NAMALWA (cell line): Measurements from ENCODE around the gene ATXN1.

Source experiments
- DNase-seq: peaks from one replicate; pipeline ENCODE4 v3.0.0-alpha.2; 2015; ENCODE audit warnings: low spot score

Gene ATXN1

DNA sequence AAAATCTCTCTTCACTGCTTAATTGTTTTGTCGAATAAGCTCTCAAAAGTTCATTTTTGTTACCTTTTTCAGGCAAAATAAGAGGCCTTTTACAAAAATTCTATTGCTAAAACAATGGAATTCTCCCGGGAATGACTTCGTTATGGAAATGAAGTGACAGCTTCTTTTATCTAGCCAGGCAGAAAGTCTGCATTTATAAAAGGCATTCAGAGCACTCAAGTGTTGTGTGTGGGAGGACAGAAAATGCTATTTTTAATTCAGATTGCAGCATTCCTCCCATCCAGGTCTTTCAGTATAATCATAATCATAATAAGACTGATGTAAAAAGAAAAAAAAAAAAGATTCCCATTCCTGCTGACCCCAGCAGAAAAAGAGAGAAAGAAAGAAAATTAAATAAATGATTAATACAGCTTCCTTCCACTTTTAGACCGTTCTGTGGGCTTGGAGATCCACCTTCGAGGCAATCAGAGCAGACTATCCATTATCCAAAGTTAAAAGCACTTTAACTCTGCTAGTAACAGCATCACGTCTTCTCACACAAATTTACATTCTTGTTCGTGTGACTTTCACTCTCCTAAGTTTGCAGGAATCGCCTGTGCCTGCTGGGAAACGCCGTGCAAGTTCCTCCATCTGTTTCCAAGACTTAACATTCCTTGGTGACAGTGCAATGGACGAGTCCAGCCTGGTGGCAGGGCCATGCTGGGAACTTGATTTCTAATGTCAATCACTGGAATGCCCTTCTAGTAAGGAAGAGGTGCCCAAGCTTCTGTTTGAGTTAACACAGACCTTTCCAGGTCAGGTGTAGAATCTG lies 264.1 kb downstream of the ATXN1 start:
- DNase-seq, result no peak

DNA sequence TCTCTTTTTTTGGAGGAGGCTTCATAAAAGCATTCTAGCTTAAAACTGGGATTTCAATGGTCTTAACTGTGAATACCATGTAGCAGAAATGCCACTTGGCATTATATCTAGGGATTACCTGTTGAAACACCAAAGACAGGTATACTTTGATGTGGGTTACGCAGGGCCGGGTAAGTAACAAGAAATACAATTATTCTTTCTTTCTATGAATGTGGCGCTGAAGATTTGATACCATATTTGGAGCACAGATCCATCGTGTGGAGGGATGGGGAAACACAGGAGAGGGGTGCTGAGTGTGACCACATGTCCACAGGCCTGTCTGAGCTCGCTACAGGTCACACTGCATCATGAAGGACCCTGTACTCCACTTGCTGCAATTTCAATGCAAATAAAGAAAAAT lies 265.1 kb downstream of the ATXN1 start:
- DNase-seq, result no peak

DNA sequence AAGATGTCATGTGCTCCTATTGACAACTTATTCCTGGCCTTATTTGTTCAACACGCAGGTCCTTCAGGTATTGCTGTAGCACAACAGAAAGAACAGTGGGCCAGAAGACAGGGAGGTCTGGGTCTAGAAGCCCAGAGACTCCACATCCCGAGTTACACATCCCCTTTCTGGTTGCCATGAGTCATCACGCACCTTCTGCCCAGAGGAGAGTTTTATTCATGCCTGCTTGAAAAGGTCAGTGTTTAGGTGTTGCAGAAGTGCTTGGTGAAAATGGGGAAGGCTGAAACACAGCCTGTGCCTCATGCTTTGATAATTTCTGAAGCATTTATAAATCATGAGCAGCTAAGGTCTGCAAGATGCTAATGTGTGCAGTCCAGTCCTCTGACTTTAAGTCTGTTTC lies 266.5 kb downstream of the ATXN1 start:
- DNase-seq, result peak; percentile 41

DNA sequence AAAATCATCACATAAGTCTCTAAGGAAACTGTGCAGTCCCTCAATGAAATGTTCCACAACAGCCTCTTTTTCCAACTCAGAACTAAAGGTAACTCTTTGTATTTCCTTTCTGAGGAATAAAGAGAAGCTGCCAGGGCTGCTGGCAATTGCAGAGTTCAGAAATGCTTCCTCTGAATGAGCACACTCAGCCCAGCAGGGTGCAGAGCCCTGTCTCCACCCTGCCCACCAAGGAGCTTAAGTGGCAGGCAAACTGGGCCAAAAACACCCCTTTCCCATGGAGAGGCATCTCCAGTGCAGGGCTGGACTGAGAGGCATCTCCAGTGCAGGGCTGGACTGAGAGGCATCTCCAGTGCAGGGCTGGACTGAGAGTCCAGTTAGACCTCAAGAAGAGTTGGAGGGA lies 267.5 kb downstream of the ATXN1 start:
- DNase-seq, result no peak

DNA sequence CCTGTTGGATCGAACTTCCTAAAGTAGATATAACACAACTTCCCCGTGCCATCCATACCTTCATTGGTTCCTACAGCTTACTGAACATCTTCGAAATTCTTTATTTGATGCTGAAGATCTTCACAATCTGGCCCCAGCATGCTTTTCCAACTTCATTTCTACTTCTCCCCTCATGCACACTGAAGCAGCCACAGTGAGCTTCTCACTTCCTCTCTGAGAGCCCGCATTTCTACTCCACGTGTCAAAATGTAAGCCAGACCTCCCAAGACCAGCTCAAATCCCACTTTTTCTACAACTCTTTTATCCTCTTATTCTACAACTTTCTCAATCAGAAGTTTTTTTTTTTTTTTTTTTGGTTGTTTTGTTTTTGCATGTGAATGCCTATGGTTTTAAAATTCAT lies 268.1 kb downstream of the ATXN1 start:
- no peak for DNase-seq

DNA sequence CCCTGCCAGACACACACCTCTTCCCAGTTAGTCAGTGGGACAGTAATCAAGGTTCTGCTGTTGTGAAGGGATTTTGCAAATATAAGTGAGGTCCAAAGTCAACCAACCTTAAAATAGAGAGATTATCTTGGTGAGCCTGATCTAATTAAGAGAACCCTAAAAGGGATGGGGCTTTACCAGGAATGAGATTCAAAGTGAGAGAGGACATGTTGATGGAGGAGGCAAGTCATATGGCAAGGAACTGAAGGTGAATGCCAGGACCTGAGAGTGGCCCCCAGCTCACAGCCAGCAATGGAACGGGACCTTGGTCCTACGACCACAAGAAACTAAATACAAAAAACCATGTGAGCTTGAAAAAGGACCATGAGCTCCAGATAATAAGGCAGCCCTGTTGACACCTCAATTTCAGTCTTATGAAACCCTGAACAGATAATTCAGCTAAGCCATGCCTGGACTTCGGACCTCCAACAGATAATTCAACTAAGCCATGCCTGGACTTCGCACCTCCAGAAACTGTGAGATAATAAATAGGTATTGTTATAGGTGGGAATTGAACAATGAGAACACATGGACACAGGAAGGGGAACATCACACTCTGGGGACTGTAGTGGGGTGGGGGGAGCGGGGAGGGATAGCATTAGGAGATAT lies 269.5 kb downstream of the ATXN1 start:
- no peak for DNase-seq

DNA sequence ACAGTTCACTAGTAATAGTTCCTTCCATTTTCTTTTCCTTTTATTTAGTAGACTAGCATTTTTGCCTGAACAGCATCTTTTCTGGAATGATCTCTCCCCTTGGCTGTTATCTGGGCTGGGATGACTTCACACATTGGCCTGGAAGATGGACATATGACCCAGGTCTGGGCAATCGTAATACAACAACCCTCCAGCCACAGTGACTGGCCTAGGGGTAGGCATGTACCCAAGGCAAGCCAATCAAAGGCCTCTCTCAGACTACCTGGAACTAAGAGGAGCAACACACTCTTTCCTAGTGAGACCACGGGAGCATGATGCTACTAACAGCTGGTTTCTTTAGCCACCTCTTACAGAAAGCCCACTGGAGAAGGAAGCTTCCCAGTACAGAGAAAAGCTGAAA lies 270.6 kb downstream of the ATXN1 start:
- no peak for DNase-seq

DNA sequence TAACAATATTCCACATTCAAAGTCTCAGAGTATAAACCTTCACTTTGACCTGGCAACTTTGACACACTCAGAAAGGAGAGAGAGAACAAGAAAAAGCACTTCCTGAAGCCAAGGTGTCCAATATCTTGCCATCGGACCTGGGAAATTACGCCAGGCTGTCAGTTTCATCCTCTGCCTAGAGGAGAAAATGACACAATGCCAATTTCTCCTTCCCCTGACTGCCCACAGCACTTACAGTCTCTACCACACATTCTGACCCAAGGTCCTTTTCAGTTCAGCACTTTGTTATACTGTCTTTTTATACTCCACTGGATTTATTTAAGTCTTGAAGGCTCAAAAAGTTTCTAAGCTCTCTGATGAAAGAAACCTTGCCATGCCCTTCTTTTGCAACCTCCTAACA lies 272.4 kb downstream of the ATXN1 start:
- no peak for DNase-seq

DNA sequence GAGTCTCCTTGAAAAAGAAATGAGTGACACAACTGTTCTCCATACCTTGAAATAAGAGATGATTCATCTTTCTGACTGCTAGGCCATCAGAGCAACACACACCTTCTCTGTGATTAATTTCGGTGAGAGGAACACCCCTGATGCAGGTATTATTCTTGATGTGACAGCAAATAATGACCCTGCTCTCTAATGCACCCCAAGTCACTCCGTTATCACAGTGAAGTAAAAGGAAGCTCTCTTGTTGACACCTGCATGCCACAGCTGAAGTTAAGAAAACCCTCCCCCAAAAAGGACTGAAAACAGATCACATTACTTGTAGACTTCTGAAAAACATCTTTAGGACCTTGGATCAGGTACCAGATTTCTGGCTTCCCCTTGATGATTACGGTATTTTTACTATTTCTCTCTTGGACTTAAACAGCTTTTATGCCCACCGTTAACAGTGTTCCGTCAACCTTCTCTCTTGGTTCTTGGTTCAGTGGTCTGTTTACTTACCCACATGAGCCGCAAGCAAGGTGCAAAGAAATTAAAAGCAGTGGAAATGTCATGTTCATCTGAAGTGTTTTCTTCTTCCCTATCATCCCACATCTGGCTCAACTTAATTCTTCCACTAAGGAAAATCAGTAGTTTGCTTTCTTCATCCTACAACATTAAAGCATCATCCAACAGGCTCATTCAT lies 273.1 kb downstream of the ATXN1 start:
- no peak for DNase-seq

DNA sequence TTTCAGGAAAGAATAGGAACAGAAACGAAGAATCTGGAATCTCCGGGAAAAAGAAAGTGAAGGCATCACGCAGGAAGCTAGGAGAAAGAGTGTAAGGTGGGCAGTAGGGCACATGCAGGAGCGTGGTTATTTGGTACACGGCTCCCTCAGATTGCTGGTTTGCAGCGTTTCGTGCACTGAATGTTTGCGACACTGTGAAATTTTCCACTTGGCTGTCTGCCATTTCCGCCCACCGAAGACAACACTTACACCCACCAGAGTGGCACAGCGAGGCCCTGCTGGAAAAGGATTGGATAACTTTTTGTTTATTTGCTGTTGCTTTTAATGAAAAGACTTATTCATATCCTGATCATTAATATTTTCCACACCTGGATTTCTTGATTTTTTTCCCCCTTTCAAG lies 274.6 kb downstream of the ATXN1 start:
- no peak for DNase-seq

DNA sequence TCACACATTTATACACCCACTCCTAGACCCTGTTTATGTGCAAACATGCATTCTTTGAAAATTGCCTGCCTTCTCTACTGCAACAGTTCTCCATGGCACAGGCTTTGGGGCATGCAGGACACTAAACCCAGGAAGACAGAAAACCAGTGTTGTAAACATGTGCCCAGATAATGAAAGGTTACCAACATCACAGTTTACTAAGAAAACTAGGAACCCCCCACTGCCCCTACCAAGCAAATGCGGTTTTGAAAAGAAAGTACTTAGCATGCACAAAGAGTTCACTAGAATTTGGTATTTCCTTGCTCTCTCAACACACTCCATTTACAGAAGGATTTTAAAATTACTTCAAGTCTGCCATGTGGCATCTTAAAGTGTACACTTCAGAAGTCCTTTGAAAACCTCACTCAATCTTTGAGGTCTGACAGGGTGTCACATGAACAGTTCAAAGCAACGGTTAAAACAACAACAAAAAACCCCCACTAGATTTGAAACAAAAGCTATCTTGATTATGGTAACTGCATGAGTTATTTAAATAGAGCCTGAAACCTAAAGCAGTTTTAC lies 277.9 kb downstream of the ATXN1 start:
- DNase-seq, result no peak

DNA sequence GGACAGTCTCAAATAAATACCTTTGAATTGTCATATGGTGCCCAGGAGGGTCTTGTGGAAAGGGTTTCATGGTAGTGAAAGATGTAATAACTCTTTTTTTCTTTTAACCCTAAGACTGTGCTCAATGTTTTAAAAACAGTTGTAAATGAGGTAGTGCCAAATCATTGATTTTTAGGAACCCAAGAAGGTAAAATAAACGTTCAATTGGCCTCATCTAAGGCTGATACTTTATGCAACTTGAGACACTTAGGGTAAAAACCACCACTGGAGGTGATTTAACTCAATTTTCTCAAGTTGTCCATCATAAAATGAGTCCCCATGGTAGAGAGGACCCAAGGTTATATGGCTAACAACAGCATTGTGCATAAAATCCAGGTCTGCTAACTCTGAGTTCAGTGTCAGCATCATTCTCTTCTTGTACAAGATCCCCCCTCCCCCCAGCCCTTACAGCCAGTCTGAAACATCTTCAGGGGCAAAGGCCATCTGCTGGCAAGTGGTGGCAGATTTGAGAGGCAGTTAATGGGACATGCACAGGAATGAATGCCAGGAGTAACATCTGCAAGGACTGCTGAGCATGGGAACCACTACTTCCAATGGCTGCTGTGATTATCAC lies 278.5 kb downstream of the ATXN1 start:
- no peak for DNase-seq

DNA sequence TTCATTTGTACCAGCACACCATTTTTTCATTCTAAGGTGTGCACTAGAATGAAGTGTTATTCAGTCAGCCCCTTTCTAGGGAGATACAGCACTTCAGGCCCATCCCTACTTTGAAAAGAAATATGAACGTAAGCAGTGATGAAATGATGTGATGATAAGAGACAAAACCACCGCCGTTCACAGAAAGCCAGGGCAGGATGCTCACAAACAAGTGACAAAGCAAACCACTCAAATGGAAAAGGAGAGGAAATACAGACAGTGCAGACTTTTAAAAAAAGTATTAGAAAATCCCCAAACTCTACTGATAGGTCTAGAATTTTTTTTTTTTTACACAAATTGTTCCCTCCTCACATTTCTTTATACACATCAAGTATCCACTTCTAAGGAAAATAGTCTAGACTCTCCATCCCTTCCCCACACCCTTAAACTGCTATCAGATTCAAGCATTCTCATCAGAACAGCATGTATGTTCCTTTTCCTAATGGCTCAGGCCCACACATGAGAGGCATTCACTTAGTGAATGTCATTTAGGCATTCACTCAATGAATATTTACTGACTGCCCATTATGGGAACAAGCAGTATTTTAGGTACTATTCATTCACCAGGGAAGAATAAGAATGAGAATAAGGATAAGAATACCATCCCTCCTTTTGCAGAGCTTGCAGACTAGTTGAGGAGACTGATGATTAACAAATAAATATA lies 279.4 kb downstream of the ATXN1 start:
- no peak for DNase-seq

DNA sequence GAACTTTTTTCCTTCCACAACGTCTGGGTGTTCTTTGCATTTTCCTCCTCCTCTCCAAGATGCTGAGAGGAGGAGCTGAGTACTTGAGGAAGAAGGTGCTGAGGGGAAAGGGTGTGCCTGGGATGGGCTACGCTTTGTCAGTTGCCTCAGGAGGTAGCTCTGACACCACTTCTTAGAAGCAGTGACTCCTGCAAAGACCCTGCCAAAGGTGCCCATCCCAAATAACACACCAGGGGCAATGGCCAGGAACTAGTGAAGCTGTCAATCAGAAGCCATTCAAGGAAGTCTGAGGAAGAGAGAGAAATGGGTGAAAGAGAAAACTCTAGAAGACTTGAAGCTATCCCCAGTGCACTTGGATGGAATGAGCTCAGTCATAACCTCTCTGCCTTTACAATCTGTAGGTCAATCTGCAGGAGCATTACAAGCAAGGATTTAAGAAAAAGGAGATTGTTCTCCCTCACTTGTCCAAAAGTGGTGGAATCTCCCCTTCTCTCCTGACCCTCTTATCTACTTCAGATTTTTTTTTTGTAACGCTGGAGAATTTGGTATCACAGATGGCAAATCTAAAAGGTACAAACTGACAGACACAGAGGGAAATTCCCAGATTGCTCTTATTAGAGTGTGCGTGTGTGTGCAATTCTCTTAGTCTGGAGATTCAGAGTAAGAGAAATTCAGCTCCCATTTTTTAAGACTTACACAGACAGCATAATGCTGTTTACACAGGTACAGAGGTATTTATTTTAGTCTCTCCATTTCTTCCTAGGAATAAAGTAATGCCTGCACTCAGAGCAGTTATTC lies 280.3 kb downstream of the ATXN1 start:
- no peak for DNase-seq

DNA sequence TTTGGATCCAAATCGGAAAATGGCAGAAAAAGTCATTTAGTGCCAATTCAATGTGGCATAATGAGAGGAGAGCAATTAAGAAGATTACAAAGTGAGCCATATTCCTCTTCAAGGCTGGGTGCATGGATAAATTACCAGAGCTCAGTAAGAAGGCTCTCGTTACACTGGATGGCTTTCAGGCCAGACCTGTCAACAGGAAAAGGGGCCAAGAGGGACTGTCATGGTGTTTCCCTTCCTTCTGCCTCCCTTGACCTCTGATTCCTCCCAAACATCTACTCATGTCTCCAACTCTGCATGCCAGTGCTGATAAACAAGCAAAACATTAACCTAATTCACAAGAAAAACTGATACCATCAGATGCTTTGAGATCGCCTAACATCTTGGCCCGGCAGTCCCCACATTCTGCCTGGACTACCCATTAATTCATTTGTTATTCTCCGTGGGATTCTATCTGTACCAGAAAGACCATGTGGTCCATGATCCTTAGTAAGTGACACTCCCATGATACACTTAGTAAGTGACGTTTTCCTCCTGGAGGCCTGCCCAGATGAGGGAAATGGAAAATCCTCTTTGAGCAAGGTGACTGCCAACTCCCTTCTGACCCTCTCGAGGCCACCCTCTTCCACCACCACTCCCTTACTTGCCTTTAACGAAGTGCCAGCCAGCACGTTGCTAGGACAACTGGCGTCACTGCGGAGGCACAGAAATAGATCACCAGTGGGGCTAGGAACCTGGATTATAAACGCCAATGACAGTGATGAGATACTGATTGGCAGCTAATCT lies 283.7 kb downstream of the ATXN1 start:
- no peak for DNase-seq

DNA sequence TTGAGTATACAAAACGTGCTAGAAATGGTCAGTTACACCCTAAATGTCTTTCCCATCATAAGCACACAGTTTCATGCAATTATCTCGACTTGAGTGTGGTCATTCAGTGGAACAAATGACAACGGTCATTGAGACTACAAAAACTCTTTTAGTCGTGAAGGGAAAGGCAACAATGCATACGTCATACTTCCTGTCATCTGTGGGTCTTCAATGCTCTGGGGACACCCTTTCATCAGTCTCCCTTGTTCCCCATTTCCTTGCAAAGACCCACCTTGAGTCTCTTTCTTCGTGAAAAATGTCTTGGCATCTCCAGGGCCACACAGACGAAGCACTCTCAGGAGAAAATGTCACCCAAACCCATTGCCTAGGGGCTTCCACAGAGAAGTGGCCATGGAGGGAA lies 284.4 kb downstream of the ATXN1 start:
- DNase-seq, result peak; percentile 37

DNA sequence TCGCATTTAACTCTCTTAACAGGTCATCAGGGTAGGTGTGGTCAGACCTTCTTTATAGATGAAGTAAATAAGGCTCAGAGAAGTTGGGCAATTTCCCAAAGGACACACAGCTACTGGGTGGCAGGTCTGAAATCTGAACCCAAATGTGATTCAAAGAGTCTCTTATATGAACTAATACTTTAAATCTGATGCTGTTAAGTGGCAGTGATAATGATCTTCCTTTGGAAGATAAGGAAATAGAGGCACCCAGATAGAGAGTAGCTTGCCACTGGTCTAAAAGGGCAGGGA lies 285.8 kb downstream of the ATXN1 start:
- no peak for DNase-seq

DNA sequence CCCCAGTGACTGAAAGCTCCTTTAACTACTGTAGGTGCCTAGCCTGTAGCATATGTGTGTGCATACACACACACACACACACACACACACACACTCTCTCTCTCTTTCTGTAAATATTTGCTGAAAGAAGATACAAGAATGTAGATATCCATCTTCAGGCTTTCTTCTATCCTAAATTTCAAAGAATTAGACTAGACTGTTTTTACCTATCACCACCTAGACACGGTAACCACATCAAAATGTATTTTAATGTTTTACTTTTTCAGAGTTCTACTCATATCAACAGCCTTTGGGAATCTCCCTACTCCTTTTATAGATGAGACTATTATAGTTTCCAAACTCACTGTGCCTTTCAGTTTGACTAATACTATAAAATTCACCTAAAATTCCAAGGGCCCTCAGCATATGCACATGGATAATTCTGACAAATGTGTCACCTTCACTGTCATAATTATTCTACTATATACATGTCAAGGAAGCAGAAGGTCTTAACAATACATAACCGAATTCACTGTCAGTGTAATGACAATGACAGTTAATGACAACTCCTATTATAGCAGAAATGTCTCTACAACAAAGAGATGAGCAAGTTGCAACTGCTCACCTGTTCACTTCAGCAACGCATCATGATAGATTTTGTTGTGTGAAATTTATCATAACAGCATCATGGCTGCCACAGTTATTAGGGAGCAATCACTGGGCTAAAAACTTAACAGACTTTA lies 286.3 kb downstream of the ATXN1 start:
- no peak for DNase-seq

DNA sequence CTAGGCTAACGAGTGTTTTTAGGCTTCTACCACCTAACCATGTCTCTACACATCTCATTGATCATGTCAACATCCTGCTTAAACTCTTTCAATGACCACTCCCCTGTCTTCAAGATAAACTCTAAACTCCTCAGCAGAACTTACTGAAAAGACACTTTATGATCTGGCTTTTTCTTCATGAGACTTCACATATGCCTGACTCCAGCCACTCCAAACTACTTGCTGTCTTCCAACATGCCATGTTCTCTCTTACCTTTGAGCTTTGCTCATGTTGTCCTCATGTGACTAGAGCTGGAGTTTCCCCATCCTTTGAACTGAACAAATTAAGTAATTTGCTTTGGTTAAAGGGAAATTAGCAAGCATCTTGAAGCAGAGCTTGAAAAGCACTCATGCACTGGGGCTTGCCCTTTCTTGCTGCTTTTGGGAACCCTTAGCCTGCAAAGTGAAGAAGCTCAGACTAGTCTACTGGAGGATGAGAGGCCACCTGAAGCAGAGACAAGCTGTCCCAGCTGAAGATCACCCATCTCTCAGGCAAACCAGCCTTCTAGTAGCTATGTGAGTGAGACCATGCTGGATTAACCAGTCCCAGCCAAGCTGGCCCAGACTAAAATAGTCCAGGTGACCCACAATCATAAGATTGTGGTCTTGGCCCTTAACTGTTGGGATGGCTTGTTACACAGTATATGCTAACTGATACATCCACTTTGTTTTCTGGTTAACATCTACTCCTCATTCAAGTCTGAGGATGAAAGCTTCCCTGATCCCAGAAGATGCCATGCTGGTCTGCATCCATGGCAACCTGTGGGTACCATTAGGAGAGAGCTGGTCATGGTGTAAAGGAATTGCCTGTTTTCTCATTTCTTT lies 287.1 kb downstream of the ATXN1 start:
- DNase-seq, result no peak
